A549 treated with Mapracorat at 1 μM for 4 hours (cell line): ENCODE data around the gene GAS6. TPM values are rescaled to one million over a fixed set of nuclear protein-coding genes. Genes with fewer than 3 reads are reported as not detected.

Experiments
- total RNA-seq: library from RNA; stranded (reverse); fragments of 200-300 nt; extraction: Qiagen RNA extraction; gene quantifications from 5 replicates; pipeline ENCODE4 v1.2.3, GENCODE V29; 2022

GAS6 gene
- total RNA-seq, result 6.4 to 9.7 TPM (median 8.4 TPM) in 5 replicates

DNA sequence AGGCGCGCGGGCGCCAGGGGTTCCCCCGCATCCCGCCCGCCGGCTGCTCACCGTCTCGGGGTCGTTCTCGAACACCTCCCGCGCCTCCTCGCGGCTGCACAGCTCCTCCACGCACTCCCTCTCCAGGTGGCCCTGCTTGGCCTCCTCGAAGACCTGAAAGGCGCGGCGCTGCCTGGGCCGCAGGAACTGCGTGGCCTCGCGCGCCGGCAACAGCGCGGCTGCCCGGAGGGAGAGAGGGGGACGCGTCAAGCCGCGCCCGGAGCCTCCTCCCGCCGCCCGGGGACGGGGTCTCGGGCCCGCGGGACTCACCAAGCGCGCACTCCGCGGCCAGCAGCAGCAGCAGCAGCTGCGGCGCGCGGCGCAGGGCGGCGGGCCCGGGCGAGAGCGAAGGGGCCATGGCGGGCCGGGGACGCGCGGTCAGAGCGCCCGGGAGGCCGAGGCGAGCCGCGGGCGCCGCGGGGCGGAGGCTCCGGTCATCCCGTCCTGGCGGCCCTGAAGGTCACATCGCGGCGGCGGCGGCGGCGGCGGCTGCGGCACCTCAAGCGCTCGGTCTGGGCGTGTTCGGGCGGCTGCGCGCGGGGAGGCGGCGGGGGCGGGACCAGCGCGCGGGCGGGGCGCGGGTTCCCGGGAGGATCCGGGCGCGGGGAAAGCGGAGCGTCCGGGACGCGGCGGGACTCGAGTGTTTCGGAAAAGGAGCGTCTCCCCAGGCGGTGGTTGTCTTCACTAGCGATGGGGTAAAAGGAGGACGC is at the start of gene GAS6:
GAS6 (minus strand) TSS at position 553 of the 749 bp plus-strand sequence; CDS start at position 397, 156 bp downstream.

Other genes with a start within 250 kb of the GAS6 start
- not detected in 5 replicates for gene ATP4B, start 205.9 kb downstream of the GAS6 start, total RNA-seq
- 0.04 to 0.05 TPM in 2 of 5 replicates, not detected in the others for gene GRK1, start 196.9 kb downstream of the GAS6 start, total RNA-seq
- 0.57 to 1.2 TPM (median 0.67 TPM) in 5 replicates for gene TMEM255B, start 104.8 kb downstream of the GAS6 start, total RNA-seq
- gene C13orf46, start 110.0 kb upstream of the GAS6 start, total RNA-seq, result 0.13 to 0.26 TPM (median 0.20 TPM) in 5 replicates